C1 segment of cervical spinal cord (tissue), 14 donors: ENCODE measurements around the gene ADD1.

Experiments
- DNase-seq, 14 donors: peaks; one replicate each; lab custom pipeline; 2025; lab: John Stamatoyannopoulos, UW

Gene ADD1

GRCh38 chr4:2859514-2859913 lies 15.9 kb downstream of the ADD1 start:
- no peak for DNase-seq

GRCh38 chr4:2860391-2861348 lies 17.0 kb downstream of the ADD1 start:
- no peak for DNase-seq

- DNase-seq = no peak
Observed at GRCh38 chr4:2861631-2862436, 18.2 kb downstream of the ADD1 start.

GRCh38 chr4:2862528-2862927 lies 18.9 kb downstream of the ADD1 start:
- no peak for DNase-seq

GRCh38 chr4:2863649-2864048 lies 20.0 kb downstream of the ADD1 start:
- DNase-seq = no peak

GRCh38 chr4:2865196-2865780 lies 21.6 kb downstream of the ADD1 start:
- DNase-seq = no peak

GRCh38 chr4:2866160-2866861 lies 22.7 kb downstream of the ADD1 start:
- DNase-seq = no peak

GRCh38 chr4:2866891-2867290 lies 23.2 kb downstream of the ADD1 start:
- DNase-seq = no peak

- DNase-seq = peak in 1 of 14 donors; percentile 40
Observed at GRCh38 chr4:2867758-2868491, 24.3 kb downstream of the ADD1 start.

GRCh38 chr4:2868877-2869487 lies 25.3 kb downstream of the ADD1 start:
- no peak for DNase-seq

- peak in 1 of 14 donors; percentile 28 for DNase-seq
Observed at GRCh38 chr4:2869659-2870058, 26.0 kb downstream of the ADD1 start.

GRCh38 chr4:2870082-2870481 lies 26.4 kb downstream of the ADD1 start:
- no peak for DNase-seq

GRCh38 chr4:2871466-2871865 lies 27.8 kb downstream of the ADD1 start:
- no peak for DNase-seq

- DNase-seq = no peak
Observed at GRCh38 chr4:2871911-2872310, 28.3 kb downstream of the ADD1 start.

GRCh38 chr4:2873329-2873728 lies 29.7 kb downstream of the ADD1 start:
- no peak for DNase-seq

GRCh38 chr4:2874861-2875260 lies 31.2 kb downstream of the ADD1 start:
- no peak for DNase-seq

GRCh38 chr4:2875556-2875955 lies 31.9 kb downstream of the ADD1 start:
- peak in 1 of 14 donors; percentile 49 for DNase-seq

GRCh38 chr4:2878346-2878745 lies 34.7 kb downstream of the ADD1 start:
- DNase-seq = no peak

GRCh38 chr4:2879026-2879425 lies 35.4 kb downstream of the ADD1 start:
- DNase-seq = no peak

- DNase-seq = no peak
Observed at GRCh38 chr4:2881431-2881830, 37.8 kb downstream of the ADD1 start.
